PC-3 (cell line): ENCODE data around the gene FGFR2. TPM values are rescaled to one million over a fixed set of nuclear protein-coding genes. Genes with fewer than 3 reads are reported as not detected.

ENCODE experiments used
- ATAC-seq: fragments of 200-7000 bp; cut with Tn5 transposase; 2 replicates; pipeline ENCODE4 v1.9.1; 2020; ENCODE audit warnings: mild to moderate bottlenecking, moderate library complexity
- BruUV-seq: library from RNA; stranded (reverse); fragments of 400-500 nt; replicated peaks from 2 replicates; lab custom pipeline; 2021; lab: Mats Ljungman, UMichigan
- CTCF ChIA-PET: fragments of 300-600 bp; sonication (Branson Sonifier 250); formaldehyde crosslinking; loops from one replicate; lab custom pipeline; 2022; ENCODE audit warnings: antibody characterized with exemption; lab: Charles Lee
- POLR2A ChIA-PET: fragments of 300-600 bp; sonication (Branson Sonifier 250); formaldehyde crosslinking; loops from one replicate; lab custom pipeline; 2022; ENCODE audit warnings: antibody characterized with exemption; ENCODE audit not compliant: unreplicated experiment; lab: Charles Lee
- DNase-seq: peaks from one replicate; pipeline ENCODE4 v3.0.0-alpha.2; 2015
- H2AFZ ChIP-seq: fragments of 300-600 bp; sonication (generic); 2 replicates; pipeline ENCODE4 v1.6.0; 2016; ENCODE audit warnings: antibody characterized with exemption, low read length
- H3F3A ChIP-seq: fragments of 300-600 bp; sonication (generic); one replicate; pipeline ENCODE4 v1.6.0; 2017; ENCODE audit warnings: antibody characterized with exemption, low read length, control low read depth, mild to moderate bottlenecking; ENCODE audit not compliant: unreplicated experiment
- H3K27ac ChIP-seq: fragments of 300-600 bp; sonication (generic); 2 replicates; pipeline ENCODE4 v1.5.1; 2016; ENCODE audit warnings: mild to moderate bottlenecking, low read length
- H3K27me3 ChIP-seq: fragments of 300-600 bp; sonication (generic); 2 replicates; pipeline ENCODE4 v1.6.1; 2016; ENCODE audit warnings: low read length, mixed read lengths
- H3K36me3 ChIP-seq: fragments of 300-600 bp; sonication (generic); 2 replicates; pipeline ENCODE4 v1.6.1; 2016; ENCODE audit warnings: low read depth, mixed run types, low read length, mixed read lengths
- H3K4me1 ChIP-seq: fragments of 300-600 bp; sonication (generic); 2 replicates; pipeline ENCODE4 v1.5.1; 2016; ENCODE audit warnings: low read length; ENCODE audit not compliant: insufficient read depth
- H3K4me2 ChIP-seq: fragments of 300-600 bp; sonication (generic); 2 replicates; pipeline ENCODE4 v1.6.0; 2016; ENCODE audit warnings: low read length
- H3K4me3 ChIP-seq: fragments of 300-600 bp; sonication (generic); 2 replicates; pipeline ENCODE4 v1.5.1; 2016; ENCODE audit warnings: mild to moderate bottlenecking, low read length, mixed read lengths
- H3K79me2 ChIP-seq: fragments of 300-600 bp; sonication (generic); 2 replicates; pipeline ENCODE4 v1.6.1; 2017; ENCODE audit warnings: low read length, mixed read lengths
- H3K9ac ChIP-seq: fragments of 300-600 bp; sonication (generic); 2 replicates; pipeline ENCODE4 v1.6.0; 2016; ENCODE audit warnings: mild to moderate bottlenecking, low read length
- H3K9me2 ChIP-seq: fragments of 300-600 bp; sonication (generic); replicated peaks from 2 replicates; pipeline ENCODE4 v1.6.1; 2016; ENCODE audit warnings: mixed run types, low read length, mixed read lengths
- H3K9me3 ChIP-seq: fragments of 300-600 bp; sonication (generic); 2 replicates; pipeline ENCODE4 v1.6.1; 2016; ENCODE audit warnings: low read length, mixed read lengths
- H4K20me1 ChIP-seq: fragments of 300-600 bp; sonication (generic); 2 replicates; pipeline ENCODE4 v1.6.1; 2016; ENCODE audit warnings: low read length, mixed read lengths
- CTCF ChIP-seq: fragments of 300-600 bp; sonication (generic); conservative IDR thresholded peaks from 2 replicates; pipeline ENCODE4 v1.5.1; 2017; ENCODE audit warnings: antibody characterized with exemption, low read depth, mild to moderate bottlenecking, low read length
- EZH2 ChIP-seq: fragments of 300-600 bp; sonication (generic); IDR thresholded peaks from one replicate; pipeline ENCODE4 v1.6.1; 2017; ENCODE audit warnings: antibody characterized with exemption, mild to moderate bottlenecking, low read length; ENCODE audit not compliant: unreplicated experiment
- EZH2phosphoT487 ChIP-seq: fragments of 300-600 bp; sonication (generic); IDR thresholded peaks from 2 replicates; pipeline ENCODE4 v1.6.1; 2018; ENCODE audit warnings: mild to moderate bottlenecking, antibody characterized with exemption, low read length, borderline replicate concordance
- intact Hi-C: fragments of 100-400 bp; cut with micrococcal nuclease; formaldehyde crosslinking; loops from 2 replicates; pipeline ENCODE4 v1.9.0; 2023
- total RNA-seq: library from RNA; depleted of rRNA; stranded (reverse); fragments of >200 nt; gene quantifications from 2 replicates; pipeline ENCODE4 v1.2.3, GENCODE V29; 2014

Gene FGFR2
- total RNA-seq, 1 experiment from 2014 or later, result 0.36 TPM

DNA sequence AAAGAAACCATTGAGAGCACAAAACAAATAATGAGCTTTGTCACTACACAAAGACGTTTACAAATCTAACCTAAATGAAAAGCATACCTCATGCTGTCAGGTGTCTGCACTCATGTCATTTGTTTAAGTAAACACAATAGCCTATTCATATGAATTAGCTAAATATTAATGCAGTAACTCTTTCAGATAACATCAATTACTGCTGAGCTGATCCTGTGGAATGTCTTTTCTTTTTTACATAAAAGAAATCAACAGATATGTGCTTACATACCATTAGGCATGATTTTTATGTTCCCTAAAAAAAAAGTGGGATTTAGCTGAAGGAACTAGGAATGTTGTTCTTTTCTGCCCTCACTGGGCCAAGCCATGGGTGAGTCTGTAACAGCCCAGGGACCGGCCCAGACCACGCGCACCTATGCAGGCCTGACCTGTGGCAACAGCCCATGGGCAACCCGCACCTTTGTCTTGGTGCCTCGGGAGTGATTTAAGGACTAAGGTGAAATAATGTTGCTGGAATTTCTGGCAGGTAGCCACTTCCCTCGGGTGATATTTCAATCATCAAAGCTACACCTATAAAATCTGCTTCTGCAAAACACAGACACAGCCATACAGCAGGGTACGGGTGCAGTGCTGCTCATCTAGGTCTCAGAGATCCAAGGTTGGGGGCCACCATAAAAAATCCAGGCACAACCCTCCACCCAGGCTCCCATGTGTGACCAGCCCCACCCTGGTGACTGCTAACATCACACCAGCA is 44.6 kb downstream of the FGFR2 start:
- H3K4me2 ChIP-seq, result no peak overlapping the region
- peaks cover 66% of the 10 kb centered on the region for H3K27me3 ChIP-seq
- no peak overlapping the region for H3K9ac ChIP-seq
- H3K27ac ChIP-seq, result no peak overlapping the region
- BruUV-seq, result no TSS peak
- H3K9me3 ChIP-seq, result no peaks in the 10 kb centered on the region
- no peaks in the 10 kb centered on the region for H3K4me1 ChIP-seq
- H3K9me2 ChIP-seq, result no peaks in the 10 kb centered on the region
- H3F3A ChIP-seq, result no peaks in the 10 kb centered on the region
- H4K20me1 ChIP-seq, result no peaks in the 10 kb centered on the region
- TF ChIP-seq EZH2phosphoT487 (no peak), CTCF (no peak), EZH2 (no peak)
- H3K4me3 ChIP-seq, result no peak overlapping the region
- DNase-seq (peak; percentile 26), ATAC-seq (no peak)
- intact Hi-C loops, result no loop called here
- no peaks in the 10 kb centered on the region for H3K79me2 ChIP-seq
- ChIA-PET POLR2A (no interaction called here), CTCF (interaction anchor here (0.7 kb wide), 1 partner anchor 376 kb away, joined by 3 read pairs; no protein-coding TSS in a partner anchor)
- no peak overlapping the region for H2AFZ ChIP-seq
- no peaks in the 10 kb centered on the region for H3K36me3 ChIP-seq

DNA sequence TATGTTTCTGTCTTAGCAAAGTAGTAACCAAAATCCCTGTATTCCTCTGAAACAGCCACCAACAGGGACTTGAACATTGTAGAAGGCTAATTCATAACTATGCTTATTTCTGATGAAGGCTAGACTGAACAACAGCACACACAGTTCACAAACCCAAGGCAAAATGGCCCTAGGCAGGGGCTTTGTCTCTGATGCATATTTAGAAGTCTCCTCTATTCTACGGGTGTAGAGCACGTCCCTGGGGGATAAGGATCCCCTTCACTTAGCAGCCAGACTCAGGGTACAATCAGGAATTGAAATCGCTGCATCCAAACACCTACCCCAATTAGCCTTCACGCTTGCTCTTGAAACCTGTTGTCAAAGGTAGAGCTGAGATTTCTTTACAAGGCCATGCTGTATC is 45.5 kb downstream of the FGFR2 start:
- Histone ChIP-seq H3K9me3 (no peaks in the 10 kb centered on the region), H3K27me3 (peaks cover 59% of the 10 kb centered on the region), H4K20me1 (no peaks in the 10 kb centered on the region), H3K9me2 (no peaks in the 10 kb centered on the region), H3K27ac (no peak overlapping the region), H3F3A (no peaks in the 10 kb centered on the region), H3K4me2 (no peak overlapping the region), H3K4me3 (no peak overlapping the region), H2AFZ (no peak overlapping the region), H3K79me2 (no peaks in the 10 kb centered on the region), H3K36me3 (no peaks in the 10 kb centered on the region), H3K9ac (no peak overlapping the region), H3K4me1 (no peaks in the 10 kb centered on the region)
- ChIA-PET CTCF (no interaction called here), POLR2A (no interaction called here)
- DNase-seq (no peak), ATAC-seq (no peak)
- intact Hi-C loops, result no loop called here
- no TSS peak for BruUV-seq
- no peak for TF ChIP-seq EZH2
- TF ChIP-seq EZH2phosphoT487, result no peak
- TF ChIP-seq CTCF, result no peak

- DNase-seq (no peak), ATAC-seq (no peak)
- H3K79me2 ChIP-seq, result no peaks in the 10 kb centered on the region
- no peaks in the 10 kb centered on the region for H3K36me3 ChIP-seq
- no peak for TF ChIP-seq CTCF
- no peaks in the 10 kb centered on the region for H3K4me1 ChIP-seq
- BruUV-seq, result no TSS peak
- intact Hi-C loops, result no loop called here
- peaks cover 50% of the 10 kb centered on the region for H3K27me3 ChIP-seq
- no peaks in the 10 kb centered on the region for H3K9me2 ChIP-seq
- no peak overlapping the region for H3K4me3 ChIP-seq
- ChIA-PET CTCF (interaction anchor here (0.6 kb wide), 1 partner anchor 793 kb away, joined by 3 read pairs; no protein-coding TSS in a partner anchor), POLR2A (no interaction called here)
- no peaks in the 10 kb centered on the region for H3F3A ChIP-seq
- no peaks in the 10 kb centered on the region for H3K9me3 ChIP-seq
- H3K9ac ChIP-seq, result no peak overlapping the region
- no peak overlapping the region for H3K4me2 ChIP-seq
- no peaks in the 10 kb centered on the region for H4K20me1 ChIP-seq
- no peak overlapping the region for H3K27ac ChIP-seq
- no peak overlapping the region for H2AFZ ChIP-seq
Observed at GRCh38 chr10:121551210-121551885, 46.9 kb downstream of the FGFR2 start.
